Transverse colon (tissue), 3 donors: ENCODE results near the gene OR1N1.

ENCODE experiments used
- CTCF ChIP-seq, 5 experiments: fragments of 200-600 bp in 3 of 5; fragments of 450-650 bp in 2 of 5; sonication (generic) in 3 of 5; IDR thresholded peaks; 1 replicate in 2 of 5; 2 replicates in 3 of 5; pipeline ENCODE4 v1.5.1; 2016 to 2017; ENCODE audit warnings: antibody characterized with exemption in 5 of 5, inconsistent platforms in 3 of 5, mild to moderate bottlenecking in 2 of 5, moderate library complexity in 1 of 5
- EP300 ChIP-seq: sonication (generic); formaldehyde crosslinking; IDR thresholded peaks from one replicate; pipeline ENCODE4 v1.6.1; 2017; ENCODE audit warnings: antibody characterized with exemption, low read depth

GRCh38 chr9:122572456-122572855 lies 45.4 kb upstream of the OR1N1 start:
- TF ChIP-seq CTCF (IDR thresholded peaks at IDR 0.05) (no peak), EP300 (no peak)
